ENCODE measurements around the gene TOE1. TPM values are rescaled to one million over a fixed set of nuclear protein-coding genes. Genes with fewer than 3 reads are reported as not detected.

TOE1 gene
- total and polyA plus RNA-seq, 2 donors (not counting 1 experiment from before 2014, with no cell fraction given), result 9.0 to 12.1 TPM

DNA sequence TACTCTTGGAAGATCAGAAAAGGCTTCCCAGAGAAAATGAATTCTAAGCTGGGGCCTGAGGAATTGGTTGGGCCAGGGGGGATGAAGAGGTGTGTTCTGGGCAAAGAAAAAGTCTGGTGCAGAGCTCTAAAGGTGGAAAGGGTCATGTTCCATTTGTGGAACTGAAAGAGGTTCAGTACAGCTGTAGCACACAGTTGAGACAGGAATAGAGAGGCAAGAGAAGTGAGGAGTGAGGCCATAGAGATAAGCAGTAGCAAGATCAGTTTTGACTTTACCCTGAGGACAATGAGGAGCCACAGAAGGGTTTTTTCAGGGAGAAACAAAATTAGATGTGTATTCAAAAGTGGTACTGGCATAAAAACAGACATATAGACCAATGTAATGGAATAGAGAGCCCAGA is 30.6 kb downstream of the TOE1 start:
- DNase-seq (ENCODE audit: low read depth in 2 of 2), result no peak
- no peak overlapping the region for H2AFZ ChIP-seq (ENCODE audit: low read length)
- H3K36me3 ChIP-seq (ENCODE audit: control insufficient read depth, insufficient read depth, low read length), result no peaks in the 10 kb centered on the region
- H4K20me1 ChIP-seq (ENCODE audit: control insufficient read depth, extremely low read depth, insufficient read depth, low read length), result no peaks in the 10 kb centered on the region
- no peak overlapping the region for H3K27ac ChIP-seq (ENCODE audit: insufficient read depth, low read length)
- H3K4me3 ChIP-seq (replicated peaks in 1 of 4; ENCODE audit: control extremely low read depth in 1 of 4, insufficient read depth in 1 of 4, low read depth in 3 of 4, low read length in 4 of 4), result no peak overlapping the region
- no peak overlapping the region for H3K4me2 ChIP-seq (ENCODE audit: extremely low read depth, insufficient read depth, low read length)
- no peaks in the 10 kb centered on the region for H3K4me1 ChIP-seq (ENCODE audit: control insufficient read depth, extremely low read depth, insufficient read depth, low read length)
- no peak overlapping the region for H3K9ac ChIP-seq (ENCODE audit: insufficient read depth, low read length)
- H3K27me3 ChIP-seq (ENCODE audit: control insufficient read depth, insufficient read depth, low read length), result no peaks in the 10 kb centered on the region
- H3K9me3 ChIP-seq (ENCODE audit: control insufficient read depth, insufficient read depth, low read depth, low read length), result no peaks in the 10 kb centered on the region
- H3K79me2 ChIP-seq (ENCODE audit: control insufficient read depth, insufficient read depth, low read length), result no peaks in the 10 kb centered on the region
- no peak for TF ChIP-seq EZH2 (IDR thresholded peaks at IDR 0.05; ENCODE audit: low read length, missing control alignments)
- TF ChIP-seq CTCF (conservative IDR thresholded peaks at IDR 0.05 in 1 of 2, IDR thresholded peaks at IDR 0.05 in 1 of 2; ENCODE audit: low read depth in 1 of 2, low read length in 2 of 2), result no peak

DNA sequence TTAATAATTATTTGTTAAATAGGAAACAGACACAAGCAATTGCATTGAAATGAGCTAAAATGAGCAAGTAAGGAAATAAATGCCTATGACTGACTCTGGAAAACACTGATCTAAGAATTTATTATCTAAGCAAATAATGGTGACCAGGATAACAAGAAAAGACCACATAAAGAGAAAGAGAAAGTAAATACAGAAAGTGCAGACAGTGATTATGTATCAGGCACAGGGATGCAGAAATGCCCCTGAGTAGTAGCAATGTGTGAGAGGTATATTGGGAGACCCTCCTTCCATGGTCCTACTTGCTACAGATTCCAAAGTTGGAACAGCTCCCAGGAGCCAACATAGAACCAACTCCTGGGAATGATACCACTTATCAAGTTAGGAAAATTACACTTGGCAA is 33.6 kb downstream of the TOE1 start:
- H3K9ac ChIP-seq (ENCODE audit: insufficient read depth, low read length), result no peak overlapping the region
- no peak overlapping the region for H3K4me2 ChIP-seq (ENCODE audit: extremely low read depth, insufficient read depth, low read length)
- TF ChIP-seq CTCF (conservative IDR thresholded peaks at IDR 0.05 in 1 of 2, IDR thresholded peaks at IDR 0.05 in 1 of 2; ENCODE audit: low read depth in 1 of 2, low read length in 2 of 2), result no peak
- no peak for TF ChIP-seq EZH2 (IDR thresholded peaks at IDR 0.05; ENCODE audit: low read length, missing control alignments)
- H3K79me2 ChIP-seq (ENCODE audit: control insufficient read depth, insufficient read depth, low read length), result no peaks in the 10 kb centered on the region
- DNase-seq (ENCODE audit: low read depth in 2 of 2), result no peak
- H4K20me1 ChIP-seq (ENCODE audit: control insufficient read depth, extremely low read depth, insufficient read depth, low read length), result no peaks in the 10 kb centered on the region
- no peak overlapping the region for H3K4me3 ChIP-seq (replicated peaks in 1 of 4; ENCODE audit: control extremely low read depth in 1 of 4, insufficient read depth in 1 of 4, low read depth in 3 of 4, low read length in 4 of 4)
- no peaks in the 10 kb centered on the region for H3K36me3 ChIP-seq (ENCODE audit: control insufficient read depth, insufficient read depth, low read length)
- no peak overlapping the region for H3K27ac ChIP-seq (ENCODE audit: insufficient read depth, low read length)
- no peak overlapping the region for H2AFZ ChIP-seq (ENCODE audit: low read length)
- H3K27me3 ChIP-seq (ENCODE audit: control insufficient read depth, insufficient read depth, low read length), result no peaks in the 10 kb centered on the region
- no peaks in the 10 kb centered on the region for H3K4me1 ChIP-seq (ENCODE audit: control insufficient read depth, extremely low read depth, insufficient read depth, low read length)
- H3K9me3 ChIP-seq (ENCODE audit: control insufficient read depth, insufficient read depth, low read depth, low read length), result no peaks in the 10 kb centered on the region

DNA sequence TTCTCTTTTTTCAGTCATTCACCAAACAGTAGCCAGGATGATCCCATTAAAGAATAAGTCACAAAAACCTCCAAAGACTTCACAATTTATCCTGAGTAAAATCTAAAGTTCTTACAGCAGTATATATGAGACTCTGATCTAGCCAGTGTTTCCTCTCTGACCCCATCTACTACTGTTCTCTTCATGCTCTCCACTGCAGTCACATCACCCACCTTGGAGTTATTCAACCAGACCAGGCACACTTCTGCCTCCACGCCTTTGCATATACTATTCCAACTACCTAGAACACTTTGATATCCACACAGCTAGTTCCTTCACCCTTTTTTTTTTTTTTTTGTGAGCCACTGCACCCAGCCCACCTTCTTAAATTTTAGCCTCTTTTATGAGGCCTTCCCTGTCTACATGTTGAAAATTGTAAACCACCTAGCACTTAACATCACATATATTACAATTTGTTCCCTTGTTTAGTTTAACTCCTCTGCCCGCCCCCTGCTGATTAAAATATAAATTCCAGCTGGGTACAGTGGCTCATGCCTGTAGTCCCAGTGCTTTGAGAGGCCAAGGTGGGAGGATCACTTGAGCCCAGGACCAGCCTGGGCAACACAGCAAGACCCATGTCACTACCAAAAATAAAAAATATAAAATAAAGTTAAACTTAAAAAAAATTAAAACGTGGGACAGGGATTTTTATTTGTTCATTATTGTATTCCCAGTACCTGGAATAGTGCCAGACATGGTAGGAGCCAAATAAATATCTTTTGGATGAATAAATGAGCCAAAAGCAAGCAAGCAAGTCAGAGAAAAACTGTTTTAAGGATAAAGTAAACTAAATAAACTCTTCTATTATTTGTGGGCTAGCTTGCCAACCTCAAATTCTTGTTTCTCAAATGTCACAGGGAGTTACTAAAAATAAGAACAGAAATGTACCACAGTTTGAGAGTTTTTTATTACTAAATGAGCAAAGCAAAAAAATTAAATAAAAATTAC is 35.4 kb downstream of the TOE1 start:
- Histone ChIP-seq H3K4me2 (ENCODE audit: extremely low read depth, insufficient read depth, low read length) (no peak overlapping the region), H3K27ac (ENCODE audit: insufficient read depth, low read length) (no peak overlapping the region), H3K36me3 (ENCODE audit: control insufficient read depth, insufficient read depth, low read length) (no peaks in the 10 kb centered on the region), H3K9me3 (ENCODE audit: control insufficient read depth, insufficient read depth, low read depth, low read length) (no peaks in the 10 kb centered on the region), H3K79me2 (ENCODE audit: control insufficient read depth, insufficient read depth, low read length) (no peaks in the 10 kb centered on the region), H2AFZ (ENCODE audit: low read length) (no peak overlapping the region), H3K27me3 (ENCODE audit: control insufficient read depth, insufficient read depth, low read length) (no peaks in the 10 kb centered on the region), H3K9ac (ENCODE audit: insufficient read depth, low read length) (no peak overlapping the region), H3K4me1 (ENCODE audit: control insufficient read depth, extremely low read depth, insufficient read depth, low read length) (no peaks in the 10 kb centered on the region), H4K20me1 (ENCODE audit: control insufficient read depth, extremely low read depth, insufficient read depth, low read length) (no peaks in the 10 kb centered on the region), H3K4me3 (replicated peaks in 1 of 4; ENCODE audit: control extremely low read depth in 1 of 4, insufficient read depth in 1 of 4, low read depth in 3 of 4, low read length in 4 of 4) (no peak overlapping the region)
- TF ChIP-seq CTCF (conservative IDR thresholded peaks at IDR 0.05 in 1 of 2, IDR thresholded peaks at IDR 0.05 in 1 of 2; ENCODE audit: low read depth in 1 of 2, low read length in 2 of 2), result no peak
- no peak for TF ChIP-seq EZH2 (IDR thresholded peaks at IDR 0.05; ENCODE audit: low read length, missing control alignments)
- peak in 1 of 2 donors; percentile 22 for DNase-seq (ENCODE audit: low read depth in 2 of 2)
